Liver (tissue), 9 donors: ENCODE measurements around the gene FCN1. TPM values are rescaled to one million over a fixed set of nuclear protein-coding genes. Genes with fewer than 3 reads are reported as not detected.

ENCODE experiments used
- DNase-seq: peaks from one replicate; pipeline ENCODE4 v3.0.0-alpha.2; 2017; ENCODE audit warnings: low spot score
- H3K27ac ChIP-seq, 2 donors: one replicate each; pipeline ENCODE4 v1.7.0; 2013; ENCODE audit warnings: inconsistent platforms in 2 of 2, low read length in 2 of 2, control low read depth in 1 of 2, low read depth in 1 of 2, mild to moderate bottlenecking in 1 of 2
- H3K27me3 ChIP-seq, 4 donors: one replicate each; pipeline versions ENCODE4 v1.6.1 to v1.7.0; 2013; ENCODE audit warnings: low read length in 3 of 4, inconsistent platforms in 1 of 4, mild to moderate bottlenecking in 1 of 4, moderate library complexity in 1 of 4; ENCODE audit not compliant: control insufficient read depth in 4 of 4, insufficient read depth in 4 of 4
- H3K36me3 ChIP-seq, 4 donors: one replicate each; pipeline versions ENCODE4 v1.6.1 to v1.7.0; 2013; ENCODE audit warnings: low read length in 3 of 4, mild to moderate bottlenecking in 3 of 4, low read depth in 1 of 4, moderate library complexity in 1 of 4; ENCODE audit not compliant: control insufficient read depth in 4 of 4, insufficient read depth in 3 of 4
- H3K4me1 ChIP-seq, 4 donors: one replicate each; pipeline versions ENCODE4 v1.6.1 to v1.7.0; 2013; ENCODE audit warnings: low read length in 3 of 4, mild to moderate bottlenecking in 3 of 4, moderate library complexity in 1 of 4; ENCODE audit not compliant: control insufficient read depth in 4 of 4, insufficient read depth in 4 of 4
- H3K4me3 ChIP-seq, 3 donors: one replicate each; pipeline versions ENCODE4 v1.6.1 to v1.7.0; 2013; ENCODE audit warnings: low read length in 3 of 3, control low read depth in 1 of 3, low read depth in 1 of 3, mild to moderate bottlenecking in 1 of 3
- H3K9ac ChIP-seq, 2 donors: one replicate each; pipeline ENCODE4 v1.7.0; 2013; ENCODE audit warnings: low read length in 2 of 2, mild to moderate bottlenecking in 2 of 2, moderate library complexity in 2 of 2, control low read depth in 1 of 2, low read depth in 1 of 2
- H3K9me3 ChIP-seq, 4 donors: one replicate each; pipeline versions ENCODE4 v1.6.1 to v1.7.0; 2013; ENCODE audit warnings: low read length in 3 of 4; ENCODE audit not compliant: control insufficient read depth in 4 of 4
- EGR1 ChIP-seq, 2 donors: IDR thresholded peaks; 2 replicates each; pipeline ENCODE4 v1.6.1; 2016 to 2018; ENCODE audit warnings: antibody characterized with exemption in 2 of 2, low read depth in 2 of 2
- FOXA1 ChIP-seq: IDR thresholded peaks from 2 replicates; pipeline ENCODE4 v1.6.1; 2016; ENCODE audit warnings: antibody characterized with exemption
- FOXA2 ChIP-seq: IDR thresholded peaks from 2 replicates; pipeline ENCODE4 v1.6.1; 2016; ENCODE audit warnings: antibody characterized with exemption
- GABPA ChIP-seq, 2 donors: IDR thresholded peaks in 1 of 2; conservative IDR thresholded peaks in 1 of 2; 2 replicates each; pipeline ENCODE4 v1.6.1; 2016; ENCODE audit warnings: antibody characterized with exemption in 2 of 2, mild to moderate bottlenecking in 1 of 2, moderate library complexity in 1 of 2
- HNF4A ChIP-seq, 2 donors: conservative IDR thresholded peaks; 2 replicates each; pipeline ENCODE4 v1.6.1; 2016; ENCODE audit warnings: antibody characterized with exemption in 2 of 2, mild to moderate bottlenecking in 2 of 2
- HNF4G ChIP-seq: IDR thresholded peaks from 2 replicates; pipeline ENCODE4 v1.6.1; 2016; ENCODE audit warnings: antibody characterized with exemption
- JUND ChIP-seq, 2 donors: IDR thresholded peaks; 2 replicates each; pipeline ENCODE4 v1.6.1; 2016; ENCODE audit warnings: antibody characterized with exemption in 2 of 2
- NR2F2 ChIP-seq: IDR thresholded peaks from 2 replicates; pipeline ENCODE4 v1.6.1; 2016; ENCODE audit warnings: antibody characterized with exemption
- RAD21 ChIP-seq, 2 donors: IDR thresholded peaks; 2 replicates each; pipeline ENCODE4 v1.6.1; 2016; ENCODE audit warnings: antibody characterized with exemption in 2 of 2, mild to moderate bottlenecking in 2 of 2
- RXRA ChIP-seq, 2 donors: IDR thresholded peaks; 2 replicates each; pipeline ENCODE4 v1.6.1; 2017 to 2018; ENCODE audit warnings: antibody characterized with exemption in 2 of 2, mild to moderate bottlenecking in 1 of 2
- SP1 ChIP-seq: IDR thresholded peaks from 2 replicates; pipeline ENCODE4 v1.6.1; 2018; ENCODE audit warnings: antibody characterized with exemption, mild to moderate bottlenecking
- TAF1 ChIP-seq: conservative IDR thresholded peaks from 2 replicates; pipeline ENCODE4 v1.6.1; 2016; ENCODE audit warnings: antibody characterized with exemption, mild to moderate bottlenecking
- YY1 ChIP-seq: IDR thresholded peaks from 2 replicates; pipeline ENCODE4 v1.6.1; 2016; ENCODE audit warnings: antibody characterized with exemption, mild to moderate bottlenecking
- WGBS: extraction: QIAGEN DNeasy Blood & Tissue Kit; methylation state at CpG from one replicate; pipeline ENCODE4 v1.1.7; 2013; 5-methylcytosine and 5-hydroxymethylcytosine counted together
- polyA plus RNA-seq, 2 donors: library from polyadenylated mRNA; stranded (reverse) in 1 of 2; unstranded in 1 of 2; fragments of 200-250 nt in 1 of 2; fragments of >200 nt in 1 of 2; fragmentation: Nextera tagmentation in 1 of 2; extraction: Ambion mirVana in 1 of 2; gene quantifications; one replicate each; pipeline versions ENCODE4 v1.2.1 to v1.2.3, GENCODE V29; 2013 to 2015
- total RNA-seq, 2 donors: library from RNA; depleted of rRNA; stranded (reverse); fragments of >200 nt; gene quantifications; one replicate each; pipeline ENCODE4 v1.2.3, GENCODE V29; 2014
- TF ChIP-seq, protein P1 (sequence below): IDR thresholded peaks from 2 replicates; pipeline ENCODE4 v1.6.1; 2016; ENCODE audit warnings: antibody characterized with exemption
- TF ChIP-seq, protein P2 (sequence below): IDR thresholded peaks from 2 replicates; pipeline ENCODE4 v1.6.1; 2016; ENCODE audit warnings: antibody characterized with exemption
- TF ChIP-seq, protein P3 (sequence below): IDR thresholded peaks from 2 replicates; pipeline ENCODE4 v1.6.1; 2016; ENCODE audit warnings: antibody characterized with exemption, mild to moderate bottlenecking
- TF ChIP-seq, protein P4 (sequence below): IDR thresholded peaks from 2 replicates; pipeline ENCODE4 v1.6.1; 2016; ENCODE audit warnings: antibody characterized with exemption
- TF ChIP-seq, protein P5 (sequence below): fragments of 150-350 bp; IDR thresholded peaks from 2 replicates; pipeline ENCODE4 v1.5.1; 2017; ENCODE audit warnings: improper control_type of control experiment, low read depth, low read length; ENCODE audit not compliant: missing input control
- donor health status: healthy.
- donor health status: healthy.
- donor health status: healthy.
- donor health status: healthy.
- donor health status: healthy.

Gene FCN1
- total and polyA plus RNA-seq, 4 donors = 0.97 to 15.0 (median 5.4) TPM

DNA sequence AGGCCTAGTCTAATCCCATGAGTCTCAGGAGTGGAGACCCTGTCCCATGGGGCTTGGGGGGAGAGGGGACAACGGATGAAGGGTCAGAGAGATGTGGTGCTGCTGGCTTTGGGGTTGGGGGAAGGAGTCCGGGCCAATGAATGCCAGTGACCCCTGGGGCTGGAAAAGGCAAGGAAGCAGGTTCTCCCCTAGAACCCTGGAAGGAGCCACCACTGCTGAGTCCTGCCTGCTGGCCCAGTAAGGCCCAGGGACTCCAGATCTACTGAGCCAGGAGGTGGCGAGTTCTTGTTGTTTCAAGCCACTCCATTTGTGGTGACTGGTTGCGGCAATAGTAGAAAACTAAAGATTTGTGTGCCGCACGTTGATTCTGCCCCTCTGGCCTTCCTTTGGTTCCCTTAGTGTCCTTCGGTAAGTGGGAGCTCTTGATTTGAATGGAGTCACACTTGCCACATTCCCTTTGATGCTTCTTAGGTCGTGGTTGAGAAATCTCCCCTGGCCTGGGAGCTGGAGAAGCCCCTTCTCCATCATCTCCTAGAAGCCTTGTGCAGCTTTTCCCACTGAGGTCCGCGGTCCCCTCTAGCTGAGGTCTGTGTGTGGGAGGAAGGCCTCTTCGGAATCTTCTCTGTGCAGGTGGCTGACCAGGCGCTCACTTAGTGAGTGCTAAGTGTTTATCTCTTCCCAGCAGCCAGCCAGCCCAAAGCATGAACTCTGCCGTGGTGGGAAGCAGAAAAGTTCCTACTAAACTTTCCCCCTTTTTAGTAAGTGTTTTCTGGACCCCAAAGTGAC, 9.0 kb downstream of the FCN1 start:
- Histone ChIP-seq H3K9me3 (no peaks in the 10 kb centered on the region), H3K27me3 (no peaks in the 10 kb centered on the region), H3K4me1 (no peaks in the 10 kb centered on the region), H3K27ac (no peak overlapping the region), H3K4me3 (no peak overlapping the region), H3K36me3 (no peaks in the 10 kb centered on the region), H3K9ac (no peak overlapping the region)
- TF ChIP-seq FOXA2 = no peak
- TF ChIP-seq FOXA1 = no peak
- TF ChIP-seq RXRA (IDR thresholded peaks at IDR 0.05) = no peak
- TF ChIP-seq, protein P1, sequence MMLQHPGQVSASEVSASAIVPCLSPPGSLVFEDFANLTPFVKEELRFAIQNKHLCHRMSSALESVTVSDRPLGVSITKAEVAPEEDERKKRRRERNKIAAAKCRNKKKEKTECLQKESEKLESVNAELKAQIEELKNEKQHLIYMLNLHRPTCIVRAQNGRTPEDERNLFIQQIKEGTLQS = no peak
- TF ChIP-seq EGR1 (IDR thresholded peaks at IDR 0.05; ENCODE audit: low read depth in 2 of 2) = no peak
- TF ChIP-seq HNF4A (conservative IDR thresholded peaks at IDR 0.05) = no peak
- TF ChIP-seq NR2F2 = no peak
- no peak for TF ChIP-seq SP1
- TF ChIP-seq RAD21 (IDR thresholded peaks at IDR 0.05) = no peak
- no peak for TF ChIP-seq HNF4G
- TF ChIP-seq YY1 = no peak
- WGBS = 80% methylated on average over 13 of the region's 13 CpGs
- peak; percentile 23 for DNase-seq

DNA sequence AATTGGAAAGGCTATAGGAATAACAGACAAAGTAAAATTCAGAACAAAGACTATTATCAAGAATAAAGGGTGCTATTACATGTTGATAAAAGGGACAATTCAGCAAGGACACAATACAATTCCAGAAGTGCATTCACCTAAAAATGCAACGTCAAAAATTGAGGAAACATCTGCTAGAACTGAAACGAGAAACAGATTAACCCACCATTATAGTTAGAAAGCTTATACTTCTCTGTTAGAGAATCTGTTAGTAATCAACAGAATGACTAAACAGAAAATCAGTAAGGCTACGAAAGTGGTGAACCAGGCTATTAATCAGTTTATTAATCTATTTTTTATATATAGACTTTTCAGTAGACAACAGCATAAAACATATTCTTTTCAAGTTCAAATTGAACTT, 14.8 kb downstream of the FCN1 start:
- DNase-seq = no peak
- Histone ChIP-seq H3K27ac (no peak overlapping the region), H3K4me3 (no peak overlapping the region), H3K9me3 (peaks cover 0 to 6% (median 2%) of the 10 kb centered on the region in 4 donors), H3K9ac (no peak overlapping the region), H3K36me3 (no peaks in the 10 kb centered on the region), H3K4me1 (no peaks in the 10 kb centered on the region), H3K27me3 (no peaks in the 10 kb centered on the region)
- 53% methylated on average over 3 of the region's 3 CpGs for WGBS
- TF ChIP-seq, protein P2, sequence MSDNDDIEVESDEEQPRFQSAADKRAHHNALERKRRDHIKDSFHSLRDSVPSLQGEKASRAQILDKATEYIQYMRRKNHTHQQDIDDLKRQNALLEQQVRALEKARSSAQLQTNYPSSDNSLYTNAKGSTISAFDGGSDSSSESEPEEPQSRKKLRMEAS = no peak
- TF ChIP-seq RXRA (IDR thresholded peaks at IDR 0.05) (no peak), RAD21 (IDR thresholded peaks at IDR 0.05) (no peak), TAF1 (no peak), SP1 (no peak), HNF4G (no peak), NR2F2 (no peak), JUND (IDR thresholded peaks at IDR 0.05) (no peak), GABPA (IDR thresholded peaks at IDR 0.05 in 1 of 2, conservative IDR thresholded peaks at IDR 0.05 in 1 of 2) (no peak), YY1 (no peak), FOXA1 (no peak)
- TF ChIP-seq, protein P3, sequence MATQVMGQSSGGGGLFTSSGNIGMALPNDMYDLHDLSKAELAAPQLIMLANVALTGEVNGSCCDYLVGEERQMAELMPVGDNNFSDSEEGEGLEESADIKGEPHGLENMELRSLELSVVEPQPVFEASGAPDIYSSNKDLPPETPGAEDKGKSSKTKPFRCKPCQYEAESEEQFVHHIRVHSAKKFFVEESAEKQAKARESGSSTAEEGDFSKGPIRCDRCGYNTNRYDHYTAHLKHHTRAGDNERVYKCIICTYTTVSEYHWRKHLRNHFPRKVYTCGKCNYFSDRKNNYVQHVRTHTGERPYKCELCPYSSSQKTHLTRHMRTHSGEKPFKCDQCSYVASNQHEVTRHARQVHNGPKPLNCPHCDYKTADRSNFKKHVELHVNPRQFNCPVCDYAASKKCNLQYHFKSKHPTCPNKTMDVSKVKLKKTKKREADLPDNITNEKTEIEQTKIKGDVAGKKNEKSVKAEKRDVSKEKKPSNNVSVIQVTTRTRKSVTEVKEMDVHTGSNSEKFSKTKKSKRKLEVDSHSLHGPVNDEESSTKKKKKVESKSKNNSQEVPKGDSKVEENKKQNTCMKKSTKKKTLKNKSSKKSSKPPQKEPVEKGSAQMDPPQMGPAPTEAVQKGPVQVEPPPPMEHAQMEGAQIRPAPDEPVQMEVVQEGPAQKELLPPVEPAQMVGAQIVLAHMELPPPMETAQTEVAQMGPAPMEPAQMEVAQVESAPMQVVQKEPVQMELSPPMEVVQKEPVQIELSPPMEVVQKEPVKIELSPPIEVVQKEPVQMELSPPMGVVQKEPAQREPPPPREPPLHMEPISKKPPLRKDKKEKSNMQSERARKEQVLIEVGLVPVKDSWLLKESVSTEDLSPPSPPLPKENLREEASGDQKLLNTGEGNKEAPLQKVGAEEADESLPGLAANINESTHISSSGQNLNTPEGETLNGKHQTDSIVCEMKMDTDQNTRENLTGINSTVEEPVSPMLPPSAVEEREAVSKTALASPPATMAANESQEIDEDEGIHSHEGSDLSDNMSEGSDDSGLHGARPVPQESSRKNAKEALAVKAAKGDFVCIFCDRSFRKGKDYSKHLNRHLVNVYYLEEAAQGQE = no peak
- TF ChIP-seq, protein P4, sequence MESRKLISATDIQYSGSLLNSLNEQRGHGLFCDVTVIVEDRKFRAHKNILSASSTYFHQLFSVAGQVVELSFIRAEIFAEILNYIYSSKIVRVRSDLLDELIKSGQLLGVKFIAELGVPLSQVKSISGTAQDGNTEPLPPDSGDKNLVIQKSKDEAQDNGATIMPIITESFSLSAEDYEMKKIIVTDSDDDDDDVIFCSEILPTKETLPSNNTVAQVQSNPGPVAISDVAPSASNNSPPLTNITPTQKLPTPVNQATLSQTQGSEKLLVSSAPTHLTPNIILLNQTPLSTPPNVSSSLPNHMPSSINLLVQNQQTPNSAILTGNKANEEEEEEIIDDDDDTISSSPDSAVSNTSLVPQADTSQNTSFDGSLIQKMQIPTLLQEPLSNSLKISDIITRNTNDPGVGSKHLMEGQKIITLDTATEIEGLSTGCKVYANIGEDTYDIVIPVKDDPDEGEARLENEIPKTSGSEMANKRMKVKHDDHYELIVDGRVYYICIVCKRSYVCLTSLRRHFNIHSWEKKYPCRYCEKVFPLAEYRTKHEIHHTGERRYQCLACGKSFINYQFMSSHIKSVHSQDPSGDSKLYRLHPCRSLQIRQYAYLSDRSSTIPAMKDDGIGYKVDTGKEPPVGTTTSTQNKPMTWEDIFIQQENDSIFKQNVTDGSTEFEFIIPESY = no peak
- TF ChIP-seq, protein P5, sequence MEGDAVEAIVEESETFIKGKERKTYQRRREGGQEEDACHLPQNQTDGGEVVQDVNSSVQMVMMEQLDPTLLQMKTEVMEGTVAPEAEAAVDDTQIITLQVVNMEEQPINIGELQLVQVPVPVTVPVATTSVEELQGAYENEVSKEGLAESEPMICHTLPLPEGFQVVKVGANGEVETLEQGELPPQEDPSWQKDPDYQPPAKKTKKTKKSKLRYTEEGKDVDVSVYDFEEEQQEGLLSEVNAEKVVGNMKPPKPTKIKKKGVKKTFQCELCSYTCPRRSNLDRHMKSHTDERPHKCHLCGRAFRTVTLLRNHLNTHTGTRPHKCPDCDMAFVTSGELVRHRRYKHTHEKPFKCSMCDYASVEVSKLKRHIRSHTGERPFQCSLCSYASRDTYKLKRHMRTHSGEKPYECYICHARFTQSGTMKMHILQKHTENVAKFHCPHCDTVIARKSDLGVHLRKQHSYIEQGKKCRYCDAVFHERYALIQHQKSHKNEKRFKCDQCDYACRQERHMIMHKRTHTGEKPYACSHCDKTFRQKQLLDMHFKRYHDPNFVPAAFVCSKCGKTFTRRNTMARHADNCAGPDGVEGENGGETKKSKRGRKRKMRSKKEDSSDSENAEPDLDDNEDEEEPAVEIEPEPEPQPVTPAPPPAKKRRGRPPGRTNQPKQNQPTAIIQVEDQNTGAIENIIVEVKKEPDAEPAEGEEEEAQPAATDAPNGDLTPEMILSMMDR = no peak
